GM19239 (cell line): ENCODE measurements around the gene PKDCC.
"Not testable (repeated sequence)": the region's sequence is repeated elsewhere in the genome, so short reads cannot be mapped to it uniquely, and the experiment has no call there.

Source experiments
- DNase-seq: peaks from one replicate; pipeline ENCODE4 v3.0.0; 2011; ENCODE audit warnings: low spot score; ENCODE audit not compliant: insufficient read length
- FAIRE-seq: peaks from 2 replicates; lab custom pipeline; 2011; peaks lifted over from hg19 to GRCh38; lab: Jason Lieb, UNC

Gene PKDCC

DNA sequence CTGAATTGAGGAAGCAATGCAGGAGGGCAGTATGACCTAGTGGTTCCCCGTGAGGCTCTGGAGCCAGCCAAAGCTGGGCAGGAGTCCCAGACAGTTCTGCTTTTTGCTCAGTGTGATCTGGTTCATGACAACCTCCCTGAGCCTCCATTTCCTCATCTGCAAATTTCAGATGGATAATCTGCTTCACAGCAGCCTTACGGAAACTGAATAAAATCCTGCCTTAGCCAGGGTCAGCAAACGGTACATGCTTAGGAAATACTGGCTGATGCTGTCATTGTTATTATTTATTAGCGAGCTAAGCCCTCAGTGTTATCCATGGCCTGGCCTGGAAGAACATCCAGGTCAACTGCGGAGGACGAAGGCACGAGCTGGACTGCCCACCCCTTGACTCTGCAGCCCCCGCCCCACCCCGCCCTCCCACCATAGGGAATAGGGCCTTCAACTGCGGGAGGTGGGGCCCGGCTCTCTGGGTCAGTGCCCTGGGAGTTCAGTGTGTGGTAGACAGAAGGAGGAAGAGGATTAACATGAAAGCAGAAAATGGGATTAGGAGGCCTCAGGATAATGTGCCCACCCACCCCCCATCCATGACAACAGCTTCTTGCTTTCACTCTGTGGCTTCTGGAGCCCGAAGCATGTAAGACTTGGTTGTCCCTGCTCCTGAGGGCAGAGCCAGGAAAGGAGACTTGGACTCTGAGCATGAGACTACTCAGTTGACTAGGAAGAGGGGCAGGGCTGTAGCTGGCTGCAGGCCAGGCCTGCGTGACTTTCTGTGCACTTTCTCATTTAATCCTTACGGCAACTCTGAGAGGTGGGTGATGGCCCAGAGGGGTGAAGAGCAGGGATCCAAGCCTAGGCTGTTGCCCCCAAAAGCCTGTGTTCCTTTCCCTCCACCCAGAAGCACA, 13.1 kb downstream of the PKDCC start:
- FAIRE-seq, result no peak
- DNase-seq, result no peak

DNA sequence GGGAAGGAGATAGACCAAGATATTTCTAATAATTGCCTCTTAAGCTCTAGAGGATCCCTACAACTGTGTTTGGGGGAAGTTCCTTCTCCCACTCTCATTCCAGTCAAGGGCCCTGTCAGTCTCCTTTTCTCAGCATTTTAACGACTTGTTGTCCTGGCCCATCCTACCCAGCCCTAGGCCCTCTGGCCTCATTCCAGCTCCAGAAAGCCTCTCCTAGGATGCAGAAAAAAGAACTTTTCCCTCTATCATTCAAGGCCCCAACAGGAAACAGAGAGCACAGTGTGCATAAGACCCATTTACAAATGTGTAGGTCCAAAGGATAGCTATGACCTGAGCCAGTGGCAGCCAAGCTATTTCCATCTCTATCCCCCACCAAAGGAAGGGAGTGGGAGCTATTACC, 14.0 kb downstream of the PKDCC start:
- FAIRE-seq (no peak), DNase-seq (no peak)

DNA sequence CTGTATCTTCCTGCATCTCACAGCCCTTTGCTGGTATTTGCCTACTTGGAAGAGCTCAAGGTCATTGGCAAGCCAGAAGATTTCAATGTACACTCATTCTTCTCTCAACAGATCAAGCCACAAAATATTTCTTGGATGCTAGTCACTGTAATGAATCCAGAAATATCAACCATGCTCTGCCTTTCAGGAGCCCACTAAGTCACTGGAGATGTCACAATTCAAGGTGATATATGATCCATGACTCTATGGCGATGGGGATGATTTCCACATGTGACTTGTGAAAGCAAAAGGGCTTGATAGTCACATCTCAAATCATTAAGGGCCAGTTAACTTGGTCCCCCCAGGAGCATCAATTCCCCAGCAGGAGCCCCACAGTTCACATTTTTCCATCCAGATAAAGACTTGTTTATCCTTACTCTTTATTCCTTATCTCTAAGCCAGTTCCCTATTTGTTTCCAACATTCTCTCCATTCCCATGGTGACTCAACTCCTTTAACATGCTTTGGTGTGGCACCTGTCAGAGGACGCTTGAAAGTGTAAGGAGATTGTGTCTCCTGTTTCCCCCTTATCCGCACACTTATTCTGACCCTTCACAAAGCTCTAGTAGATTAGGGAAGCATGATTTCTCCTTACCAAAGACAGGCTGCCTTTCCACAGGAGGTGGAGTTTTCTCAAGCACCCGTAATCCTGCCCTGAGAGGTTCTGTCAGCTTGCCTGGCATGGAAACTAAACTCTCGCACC, 15.8 kb downstream of the PKDCC start:
- no peak for DNase-seq
- no peak for FAIRE-seq

DNA sequence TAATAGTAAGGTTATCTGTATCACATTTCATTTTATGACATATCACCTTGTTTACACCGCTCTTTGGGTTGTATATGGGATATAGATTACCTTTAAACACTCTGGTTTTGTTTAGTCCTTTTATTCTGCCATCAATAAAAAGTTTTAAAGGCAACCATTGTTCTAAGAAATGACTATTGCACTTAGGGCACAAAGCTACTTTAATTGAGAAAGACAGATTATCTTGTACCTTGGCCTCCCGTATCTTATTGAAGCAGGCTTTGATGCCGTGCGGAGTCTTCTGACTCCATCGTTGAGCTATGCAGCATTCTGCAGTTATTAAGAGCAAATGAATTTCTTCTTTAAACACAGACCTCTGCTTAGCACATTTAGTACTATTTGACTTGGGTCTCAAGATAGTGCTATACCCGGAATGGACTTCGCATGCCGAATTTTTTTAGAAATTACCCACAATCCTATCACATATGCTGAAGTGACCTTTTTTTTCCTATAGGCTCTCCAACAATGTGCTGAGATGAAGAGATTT, 16.7 kb downstream of the PKDCC start:
- no peak for FAIRE-seq

DNA sequence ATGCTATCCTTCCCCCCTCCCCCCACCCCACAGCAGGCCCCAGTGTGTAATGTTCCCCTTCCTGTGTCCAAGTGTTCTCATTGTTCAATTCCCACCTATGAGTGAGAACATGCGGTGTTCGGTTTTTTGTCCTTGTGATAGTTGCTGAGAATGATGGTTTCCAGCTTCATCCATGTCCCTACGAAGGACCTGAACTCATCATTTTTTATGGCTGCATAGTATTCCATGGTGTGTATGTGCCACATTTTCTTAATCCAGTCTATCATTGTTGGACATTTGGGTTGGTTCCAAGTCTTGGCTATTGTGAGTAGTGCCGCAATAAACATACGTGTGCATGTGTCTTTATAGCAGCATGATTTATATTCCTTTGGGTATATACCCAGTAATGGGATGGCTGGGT, 17.9 kb downstream of the PKDCC start:
- not testable (repeated sequence) for DNase-seq, FAIRE-seq

More for the DNA sequence above, 16.7 kb downstream of the PKDCC start:
- no peak for DNase-seq

DNA sequence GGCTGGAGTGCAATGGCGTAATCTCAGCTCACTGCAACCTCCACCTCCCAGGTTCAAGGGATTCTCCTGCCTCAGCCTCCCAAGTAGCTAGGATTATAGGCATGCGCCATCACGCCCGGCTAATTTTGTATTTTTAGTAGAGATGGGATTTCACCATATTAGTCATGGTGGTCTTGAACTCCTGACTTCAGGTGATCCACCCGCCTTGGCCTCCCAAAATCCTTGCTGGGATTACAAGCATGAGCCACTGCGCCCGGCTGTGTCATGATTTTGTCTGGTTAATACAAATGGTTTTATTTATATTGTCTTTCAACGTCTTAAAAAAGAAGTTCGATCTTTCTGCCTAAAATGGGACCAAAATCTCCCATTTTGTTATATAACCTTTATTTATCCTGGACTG, 19.2 kb downstream of the PKDCC start:
- FAIRE-seq, DNase-seq: not testable (repeated sequence)

DNA sequence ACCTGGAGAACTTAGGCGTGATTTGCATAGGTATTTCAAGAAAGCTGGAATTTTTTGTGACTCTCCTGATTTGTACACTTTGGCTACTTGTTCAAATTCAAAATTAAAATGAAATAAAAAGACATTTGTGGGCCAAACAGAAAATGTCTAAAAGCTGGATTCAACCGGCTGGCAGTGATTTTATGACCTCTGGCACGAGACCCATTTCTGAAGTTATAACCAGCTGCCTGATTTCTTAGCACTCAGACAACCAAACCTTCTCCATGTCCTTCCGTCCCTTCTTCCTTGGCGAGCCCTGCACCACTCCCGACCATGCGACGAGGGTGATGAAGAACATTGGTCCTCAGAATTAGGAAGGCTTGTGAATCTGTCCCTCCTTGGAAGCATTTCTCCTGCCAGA, 19.7 kb downstream of the PKDCC start:
- FAIRE-seq (no peak), DNase-seq (no peak)

DNA sequence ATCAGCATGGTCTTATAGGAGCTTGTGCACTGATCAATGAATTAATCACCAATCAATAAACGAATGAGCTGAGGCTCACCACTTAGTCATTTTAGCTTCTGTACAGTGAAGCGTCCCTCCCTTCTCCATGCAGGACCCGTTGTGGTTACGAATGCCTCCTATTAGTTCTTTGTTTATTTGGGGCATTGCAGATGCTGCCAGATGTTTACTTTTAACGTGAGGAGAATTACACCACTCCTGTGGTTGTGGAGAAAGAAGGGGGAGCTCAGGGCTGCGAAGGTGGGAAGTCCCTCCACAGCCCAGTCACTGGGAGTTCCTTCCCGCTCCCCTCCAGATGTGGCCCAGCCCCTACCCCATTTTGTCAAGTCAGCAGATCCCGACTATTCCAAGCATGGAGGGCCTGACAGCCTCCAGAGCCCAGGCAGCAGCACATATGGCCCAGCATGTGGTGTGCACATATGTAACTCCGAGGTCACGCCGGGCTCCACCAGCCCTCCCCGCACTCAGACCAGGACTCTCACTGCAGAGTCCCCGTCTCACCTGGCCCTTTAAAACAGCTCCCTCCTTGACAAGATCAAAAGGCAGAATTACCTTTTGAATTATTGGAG, 20.9 kb downstream of the PKDCC start:
- no peak for FAIRE-seq
- DNase-seq, result no peak

DNA sequence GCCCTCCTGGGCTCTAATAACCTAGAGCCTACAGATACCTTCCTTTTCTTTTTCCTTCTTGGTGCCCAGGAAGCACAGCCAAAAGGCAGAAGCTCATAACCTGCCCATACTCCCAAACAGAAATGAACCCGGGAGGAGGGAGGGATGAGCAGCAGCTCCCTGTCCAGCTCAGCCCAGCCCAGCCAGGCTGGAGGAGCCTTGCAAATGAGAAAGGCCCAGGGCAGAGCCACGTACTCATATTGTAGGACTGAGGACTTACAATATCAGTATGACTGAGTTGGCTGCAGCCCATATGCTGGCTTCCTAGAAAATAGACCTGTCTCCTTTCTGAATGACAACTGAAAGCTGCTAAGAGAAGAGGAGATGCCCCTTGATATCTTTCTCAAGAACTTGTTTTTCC, 21.7 kb downstream of the PKDCC start:
- DNase-seq, result no peak

DNA sequence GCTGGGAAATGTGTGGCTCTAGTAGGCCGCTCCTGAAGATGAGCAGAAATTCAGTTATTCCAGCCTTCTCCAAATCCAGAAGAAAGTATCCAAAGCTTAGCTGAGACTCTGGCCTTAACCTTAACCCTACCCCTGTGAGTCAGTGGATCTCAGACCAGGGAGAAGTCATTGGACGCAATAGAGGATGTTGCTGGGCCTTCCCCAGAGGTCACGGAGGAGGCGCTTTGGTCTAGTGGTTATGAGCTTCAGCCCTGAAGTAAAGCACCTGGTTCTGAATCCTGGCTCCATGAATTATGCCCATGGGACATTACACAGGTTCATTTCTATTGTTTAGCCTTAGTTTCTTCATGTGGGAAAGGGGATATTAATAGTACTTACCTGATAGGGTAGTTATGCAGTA, 24.0 kb downstream of the PKDCC start:
- FAIRE-seq, result no peak
- DNase-seq, result no peak

More for the DNA sequence above, 21.7 kb downstream of the PKDCC start:
- FAIRE-seq, result no peak

DNA sequence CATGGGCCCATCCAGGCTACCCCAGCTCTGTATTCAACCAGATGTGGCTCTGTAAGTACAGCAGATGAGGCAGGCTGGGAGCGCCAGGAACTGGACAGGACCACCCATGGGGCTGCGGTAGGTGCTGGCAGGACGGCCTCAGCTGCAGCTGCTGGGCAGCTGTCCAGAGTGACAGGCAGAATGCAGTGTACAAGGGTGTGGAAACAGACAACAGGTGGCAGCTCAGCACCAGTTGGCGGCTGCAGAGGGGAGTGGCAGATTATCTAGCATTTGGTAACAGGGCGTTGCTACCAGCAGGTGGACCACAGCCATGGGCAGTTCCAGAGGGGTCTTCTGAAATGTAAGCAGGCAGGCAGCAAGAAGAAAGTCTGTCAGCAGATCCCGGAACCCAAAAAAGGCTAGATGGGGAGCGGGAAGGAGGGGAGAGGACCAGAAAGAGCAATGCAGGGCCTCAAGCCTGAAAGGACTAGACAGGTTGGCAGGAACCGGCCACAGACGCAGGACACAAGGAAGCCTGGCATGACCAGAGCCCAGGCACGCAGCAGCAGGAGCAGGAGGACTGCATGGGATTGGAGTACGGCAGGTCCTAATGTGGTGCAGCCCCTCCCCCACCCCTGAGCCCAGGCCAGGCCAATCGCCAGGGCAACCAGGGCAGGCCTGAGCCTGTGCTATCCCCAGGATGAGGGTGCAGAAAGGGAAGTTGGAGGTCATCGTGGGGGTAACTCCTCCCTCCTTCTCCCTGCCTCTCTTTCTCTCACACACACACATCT, 24.7 kb downstream of the PKDCC start:
- FAIRE-seq, result no peak
- no peak for DNase-seq

DNA sequence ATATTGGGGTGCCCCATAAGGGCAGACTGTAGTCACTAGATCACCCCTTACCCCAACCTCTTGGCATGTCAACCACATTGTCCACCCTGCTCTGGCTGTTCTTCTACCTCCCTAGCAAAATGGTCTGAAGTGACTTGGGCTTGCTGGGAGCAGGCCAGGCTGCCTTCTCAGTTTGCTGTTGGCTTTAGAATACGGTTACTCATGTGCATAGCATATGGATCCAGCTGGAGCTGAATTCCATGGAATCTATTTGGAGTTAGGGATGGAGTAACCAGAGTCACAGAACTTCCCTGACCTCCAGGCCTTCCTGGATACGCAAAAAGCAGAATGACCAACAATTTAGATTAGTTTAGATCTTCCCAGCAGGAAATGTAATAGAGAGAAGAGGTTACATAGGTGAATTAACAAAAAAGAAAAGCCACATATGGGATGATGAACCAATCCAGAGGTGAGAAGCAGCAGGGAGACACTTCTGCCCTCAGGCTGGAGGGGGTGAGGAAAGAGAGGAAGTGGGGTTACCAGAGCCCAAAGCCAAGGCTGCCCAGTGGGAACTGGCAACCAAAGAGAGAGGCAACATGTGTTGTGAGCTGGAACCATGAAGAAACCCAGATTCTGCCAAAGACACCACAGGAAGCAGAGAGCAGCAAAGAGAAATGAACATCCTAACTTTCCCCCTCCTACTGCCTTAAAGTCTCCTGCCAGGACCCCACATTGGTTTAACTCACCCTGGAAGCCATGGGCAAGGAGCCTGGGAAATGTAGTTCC, 26.1 kb downstream of the PKDCC start:
- DNase-seq (no peak), FAIRE-seq (no peak)

DNA sequence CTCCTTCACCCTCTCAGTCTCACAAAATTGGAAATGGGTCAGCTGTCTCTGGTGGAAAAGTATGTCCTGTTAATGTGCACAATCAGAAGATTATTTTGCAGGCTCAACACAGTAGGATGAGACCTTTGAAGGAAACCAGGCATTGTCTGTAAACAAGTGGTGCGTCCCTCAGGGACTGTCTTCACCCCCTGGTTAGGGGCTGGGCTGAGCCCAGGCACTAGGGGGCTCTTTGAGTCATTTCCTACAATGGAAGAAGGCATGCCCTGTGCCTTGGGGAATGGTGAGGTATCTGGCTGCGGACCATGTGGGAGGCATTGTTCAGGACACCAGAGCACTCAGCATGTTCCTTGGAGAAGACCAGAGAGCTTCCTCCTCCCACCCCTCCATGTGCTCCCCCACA, 26.8 kb downstream of the PKDCC start:
- FAIRE-seq (no peak), DNase-seq (no peak)

DNA sequence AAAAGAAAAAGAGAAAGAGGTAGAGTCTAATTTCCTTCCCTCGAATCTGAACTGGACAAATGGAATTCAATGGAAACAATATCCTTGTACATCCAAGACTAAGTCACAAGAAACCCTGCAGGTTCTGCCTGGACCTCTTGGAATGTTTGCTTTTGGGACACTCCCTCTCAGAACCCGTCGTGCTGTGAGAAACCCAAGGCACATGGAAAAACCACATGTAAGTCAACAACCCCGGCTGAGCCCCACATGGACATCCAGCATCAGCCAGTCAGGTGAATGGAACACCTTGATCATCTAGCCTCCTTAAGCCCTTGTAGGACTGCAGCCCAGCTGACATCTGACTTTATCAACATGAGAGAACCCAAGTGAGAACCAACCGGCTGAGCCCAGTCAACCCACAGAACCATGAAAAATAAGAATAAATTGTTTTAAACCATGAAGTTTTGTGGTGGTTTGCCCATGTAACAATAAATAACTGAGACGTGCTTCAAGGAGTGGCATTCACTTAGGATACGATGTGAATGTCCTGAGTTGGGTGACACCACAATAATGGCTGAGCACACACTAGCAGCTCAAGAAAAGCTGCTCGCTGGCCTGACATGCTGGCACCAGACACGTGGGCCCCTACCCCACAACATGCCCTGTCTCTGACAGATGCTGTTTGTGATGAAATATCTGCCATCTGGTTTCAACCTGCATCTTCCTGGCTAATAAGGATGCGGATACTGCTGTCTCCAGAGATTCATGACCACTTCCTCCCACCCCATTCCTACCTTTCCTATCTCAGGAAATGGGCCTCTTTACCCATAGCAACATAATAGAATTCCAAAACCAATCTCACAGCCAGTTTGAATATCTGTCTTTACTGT, 28.8 kb downstream of the PKDCC start:
- FAIRE-seq (no peak), DNase-seq (no peak)

DNA sequence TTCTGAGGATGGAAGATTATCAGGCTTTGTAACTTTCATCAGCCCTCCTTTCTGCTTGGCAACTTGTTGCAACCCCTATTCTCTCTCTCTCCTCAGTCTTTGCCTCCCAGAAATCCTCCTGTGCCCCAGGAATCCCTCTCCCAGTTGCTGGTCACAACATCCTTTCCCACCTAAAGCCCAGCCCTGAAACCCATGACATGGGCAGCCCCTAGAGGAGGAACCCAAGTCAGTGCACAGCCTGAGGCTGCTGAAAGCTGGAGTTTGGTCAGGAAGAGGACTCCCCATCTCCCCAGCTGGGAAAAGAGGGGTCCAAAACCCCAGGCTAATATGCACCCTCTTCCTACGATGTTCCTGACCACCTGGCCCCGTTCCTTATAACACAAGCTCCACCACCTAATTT, 29.5 kb downstream of the PKDCC start:
- DNase-seq, result no peak
- no peak for FAIRE-seq

DNA sequence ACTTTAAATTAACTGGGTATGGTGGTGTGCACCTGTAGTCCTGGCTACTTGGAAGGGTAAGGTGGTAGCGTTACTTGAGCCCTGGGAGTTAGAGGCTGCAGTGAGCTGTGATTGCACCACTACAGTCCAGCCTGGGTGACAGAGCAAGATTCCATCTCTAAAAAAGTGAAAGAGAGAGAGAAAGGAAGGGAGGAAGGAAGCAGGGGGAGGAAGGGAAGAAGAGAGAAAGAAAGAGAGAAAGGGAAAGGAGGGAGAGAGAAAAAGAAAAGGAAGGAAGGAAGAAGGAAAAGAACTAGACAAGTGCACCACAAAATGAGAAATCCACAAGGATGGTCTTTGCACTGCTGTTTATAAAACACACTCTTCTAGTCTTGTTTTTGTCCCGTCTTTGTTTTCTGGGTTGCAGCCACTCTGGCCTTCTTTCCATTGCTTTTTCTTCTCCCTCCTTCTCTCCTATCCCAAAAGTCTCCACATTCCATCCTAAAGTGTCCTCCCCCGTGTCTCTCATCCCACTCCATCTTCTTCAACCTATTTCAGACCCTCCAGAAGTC, 32.0 kb downstream of the PKDCC start:
- FAIRE-seq, result no peak
- DNase-seq, result no peak

DNA sequence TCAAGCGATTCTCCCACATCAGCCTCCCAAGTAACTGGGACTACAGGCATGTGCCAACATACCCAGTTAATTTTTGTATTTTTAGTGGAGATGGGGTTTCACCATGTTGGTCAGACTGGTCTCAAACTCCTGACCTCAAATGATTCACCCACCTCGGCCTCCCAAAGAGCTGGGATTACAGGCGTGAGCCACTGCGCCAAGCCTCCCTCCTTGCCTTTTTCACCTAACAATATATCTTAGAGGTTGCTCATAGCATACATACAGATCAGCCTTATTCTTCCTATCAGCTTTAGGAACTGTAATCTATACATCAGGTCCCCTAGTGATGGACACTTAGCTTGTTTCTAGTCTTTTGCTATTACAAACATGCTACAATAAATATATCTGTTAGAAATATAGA, 33.3 kb downstream of the PKDCC start:
- DNase-seq, FAIRE-seq: not testable (repeated sequence)

DNA sequence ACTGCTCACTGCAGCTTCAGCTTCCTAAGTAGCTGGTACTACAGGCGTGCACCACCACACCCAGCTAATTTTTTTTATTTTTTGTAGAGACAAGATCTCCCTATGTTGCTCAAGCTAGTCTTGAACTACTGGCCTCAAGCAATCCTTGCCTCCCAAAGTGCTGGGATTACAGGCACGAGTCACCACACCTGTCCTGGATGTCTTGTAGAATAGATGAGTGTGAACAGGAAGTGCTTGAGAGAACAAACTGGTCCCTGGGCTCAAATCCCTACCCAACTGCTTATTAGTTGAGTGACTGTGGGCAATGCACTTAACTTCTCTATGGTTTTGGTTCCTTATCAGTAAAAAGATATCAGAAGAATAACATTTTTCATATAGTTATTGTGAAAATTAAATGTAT, 34.2 kb downstream of the PKDCC start:
- no peak for FAIRE-seq
- no peak for DNase-seq
